ENCODE data around the gene NCAPD3. TPM values are rescaled to one million over a fixed set of nuclear protein-coding genes. Genes with fewer than 3 reads are reported as not detected.

The NCAPD3 gene
- total and polyA plus RNA-seq, 2 donors (not counting 1 experiment from before 2014, with no cell fraction given), result 12.9 to 32.2 TPM

- intact Hi-C loops (cut with micrococcal nuclease), result no loop called here
- Histone ChIP-seq H3K27ac (ENCODE audit: low read length in 2 of 2) (no peak overlapping the region), H3K9ac (ENCODE audit: low read length) (no peak overlapping the region), H3K4me3 (ENCODE audit: control extremely low read depth in 1 of 5, extremely low read depth in 1 of 5, insufficient read depth in 1 of 5, low read depth in 2 of 5, low read length in 4 of 5) (no peak overlapping the region), H2AFZ (ENCODE audit: insufficient read depth, low read depth, low read length, poor library complexity, severe bottlenecking) (no peak overlapping the region), H4K20me1 (ENCODE audit: control insufficient read depth, insufficient read depth, low read length, poor library complexity, severe bottlenecking) (no peaks in the 10 kb centered on the region), H3K9me3 (ENCODE audit: control extremely low read depth in 1 of 3, control insufficient read depth in 2 of 3, insufficient read depth in 1 of 3, low read length in 2 of 3) (no peaks in the 10 kb centered on the region), H3K36me3 (replicated peaks in 1 of 2; ENCODE audit: control extremely low read depth in 1 of 2, control insufficient read depth in 1 of 2, extremely low read depth in 1 of 2, insufficient read depth in 2 of 2, low read length in 1 of 2) (peaks cover 0 to 29% of the 10 kb centered on the region in 2 experiments), H3K4me1 (ENCODE audit: control insufficient read depth in 2 of 2, insufficient read depth in 2 of 2, low read length in 2 of 2) (no peaks in the 10 kb centered on the region), H3K79me2 (ENCODE audit: control insufficient read depth, insufficient read depth, low read length) (no peaks in the 10 kb centered on the region), H3K4me2 (replicated peaks; ENCODE audit: low read depth, low read length, poor library complexity, severe bottlenecking) (no peak overlapping the region), H3K27me3 (replicated peaks in 1 of 4; ENCODE audit: control extremely low read depth in 1 of 4, control insufficient read depth in 3 of 4, insufficient read depth in 4 of 4, low read length in 3 of 4) (no peaks in the 10 kb centered on the region)
- H3K9me3 Mint-ChIP-seq (ENCODE audit: insufficient read depth), result no peaks in the 10 kb centered on the region
- H3K4me1 Mint-ChIP-seq, result no peaks in the 10 kb centered on the region
- WGBS (ENCODE audit: insufficient coverage), result 97% methylated on average over 11 of the region's 13 CpGs
- TF ChIP-seq CTCF (IDR thresholded peaks at IDR 0.05) (no peak), EZH2 (IDR thresholded peaks at IDR 0.05; ENCODE audit: borderline replicate concordance, insufficient read depth, low read depth, low read length, poor library complexity, severe bottlenecking) (no peak)
- no peak for DNase-seq
- H3K4me3 Mint-ChIP-seq, result no peak overlapping the region
- ChIA-PET CTCF (no interaction called here), POLR2A (no interaction called here)
- H3K27me3 Mint-ChIP-seq, result no peaks in the 10 kb centered on the region
- no peak overlapping the region for H3K27ac Mint-ChIP-seq
- ATAC-seq (ENCODE audit: low read depth), result no peak
These were observed 47.5 kb downstream of the NCAPD3 start for GRCh38 chr11:134176284-134176683.

GRCh38 chr11:134173296-134173695, 50.5 kb downstream of the NCAPD3 start:
- H3K27ac Mint-ChIP-seq, result no peak overlapping the region
- TF ChIP-seq EZH2 (IDR thresholded peaks at IDR 0.05; ENCODE audit: borderline replicate concordance, insufficient read depth, low read depth, low read length, poor library complexity, severe bottlenecking), result no peak
- TF ChIP-seq CTCF (IDR thresholded peaks at IDR 0.05), result no peak
- Histone ChIP-seq H3K79me2 (ENCODE audit: control insufficient read depth, insufficient read depth, low read length) (no peaks in the 10 kb centered on the region), H3K4me1 (ENCODE audit: control insufficient read depth in 2 of 2, insufficient read depth in 2 of 2, low read length in 2 of 2) (no peaks in the 10 kb centered on the region), H3K36me3 (replicated peaks in 1 of 2; ENCODE audit: control extremely low read depth in 1 of 2, control insufficient read depth in 1 of 2, extremely low read depth in 1 of 2, insufficient read depth in 2 of 2, low read length in 1 of 2) (peaks cover 0 to 28% of the 10 kb centered on the region in 2 experiments), H3K4me3 (ENCODE audit: control extremely low read depth in 1 of 5, extremely low read depth in 1 of 5, insufficient read depth in 1 of 5, low read depth in 2 of 5, low read length in 4 of 5) (no peak overlapping the region), H3K9me3 (ENCODE audit: control extremely low read depth in 1 of 3, control insufficient read depth in 2 of 3, insufficient read depth in 1 of 3, low read length in 2 of 3) (no peaks in the 10 kb centered on the region), H3K27me3 (replicated peaks in 1 of 4; ENCODE audit: control extremely low read depth in 1 of 4, control insufficient read depth in 3 of 4, insufficient read depth in 4 of 4, low read length in 3 of 4) (no peaks in the 10 kb centered on the region), H3K4me2 (replicated peaks; ENCODE audit: low read depth, low read length, poor library complexity, severe bottlenecking) (no peak overlapping the region), H4K20me1 (ENCODE audit: control insufficient read depth, insufficient read depth, low read length, poor library complexity, severe bottlenecking) (no peaks in the 10 kb centered on the region), H2AFZ (ENCODE audit: insufficient read depth, low read depth, low read length, poor library complexity, severe bottlenecking) (no peak overlapping the region), H3K9ac (ENCODE audit: low read length) (no peak overlapping the region), H3K27ac (ENCODE audit: low read length in 2 of 2) (no peak overlapping the region)
- no peaks in the 10 kb centered on the region for H3K27me3 Mint-ChIP-seq
- intact Hi-C loops (cut with micrococcal nuclease), result no loop called here
- ATAC-seq (ENCODE audit: low read depth), result no peak
- no peak overlapping the region for H3K4me3 Mint-ChIP-seq
- ChIA-PET POLR2A (no interaction called here), CTCF (no interaction called here)
- WGBS (ENCODE audit: insufficient coverage), result 95% methylated on average over 5 of the region's 5 CpGs
- no peaks in the 10 kb centered on the region for H3K9me3 Mint-ChIP-seq (ENCODE audit: insufficient read depth)
- no peak for DNase-seq
- H3K4me1 Mint-ChIP-seq, result no peaks in the 10 kb centered on the region
